Panc1 (cell line): ENCODE results near the gene GFPT2.

Experiments
- POLR2AphosphoS5 ChIP-seq: IDR thresholded peaks from 2 replicates; pipeline ENCODE4 v1.6.1; 2012; ENCODE audit warnings: mild to moderate bottlenecking, low read depth, low read length, moderate library complexity
- TF ChIP-seq, protein P1 (sequence below), 2 experiments: IDR thresholded peaks; 2 replicates each; pipeline ENCODE4 v1.6.1; 2011 to 2012; ENCODE audit warnings: low read depth in 2 of 2, control low read depth in 1 of 2, low read length in 1 of 2, mild to moderate bottlenecking in 1 of 2, moderate library complexity in 1 of 2; ENCODE audit not compliant: insufficient read depth in 1 of 2

GRCh38 chr5:180251141-180251540 lies 102.0 kb downstream of the GFPT2 start:
- no peak for TF ChIP-seq POLR2AphosphoS5
- TF ChIP-seq, protein P1, sequence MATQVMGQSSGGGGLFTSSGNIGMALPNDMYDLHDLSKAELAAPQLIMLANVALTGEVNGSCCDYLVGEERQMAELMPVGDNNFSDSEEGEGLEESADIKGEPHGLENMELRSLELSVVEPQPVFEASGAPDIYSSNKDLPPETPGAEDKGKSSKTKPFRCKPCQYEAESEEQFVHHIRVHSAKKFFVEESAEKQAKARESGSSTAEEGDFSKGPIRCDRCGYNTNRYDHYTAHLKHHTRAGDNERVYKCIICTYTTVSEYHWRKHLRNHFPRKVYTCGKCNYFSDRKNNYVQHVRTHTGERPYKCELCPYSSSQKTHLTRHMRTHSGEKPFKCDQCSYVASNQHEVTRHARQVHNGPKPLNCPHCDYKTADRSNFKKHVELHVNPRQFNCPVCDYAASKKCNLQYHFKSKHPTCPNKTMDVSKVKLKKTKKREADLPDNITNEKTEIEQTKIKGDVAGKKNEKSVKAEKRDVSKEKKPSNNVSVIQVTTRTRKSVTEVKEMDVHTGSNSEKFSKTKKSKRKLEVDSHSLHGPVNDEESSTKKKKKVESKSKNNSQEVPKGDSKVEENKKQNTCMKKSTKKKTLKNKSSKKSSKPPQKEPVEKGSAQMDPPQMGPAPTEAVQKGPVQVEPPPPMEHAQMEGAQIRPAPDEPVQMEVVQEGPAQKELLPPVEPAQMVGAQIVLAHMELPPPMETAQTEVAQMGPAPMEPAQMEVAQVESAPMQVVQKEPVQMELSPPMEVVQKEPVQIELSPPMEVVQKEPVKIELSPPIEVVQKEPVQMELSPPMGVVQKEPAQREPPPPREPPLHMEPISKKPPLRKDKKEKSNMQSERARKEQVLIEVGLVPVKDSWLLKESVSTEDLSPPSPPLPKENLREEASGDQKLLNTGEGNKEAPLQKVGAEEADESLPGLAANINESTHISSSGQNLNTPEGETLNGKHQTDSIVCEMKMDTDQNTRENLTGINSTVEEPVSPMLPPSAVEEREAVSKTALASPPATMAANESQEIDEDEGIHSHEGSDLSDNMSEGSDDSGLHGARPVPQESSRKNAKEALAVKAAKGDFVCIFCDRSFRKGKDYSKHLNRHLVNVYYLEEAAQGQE (IDR thresholded peaks at IDR 0.05; ENCODE audit: insufficient read depth in 1 of 2, low read depth in 2 of 2, low read length in 1 of 2): no peak
